ENCODE results near the gene AFF2.

Gene AFF2

GRCh38 chrX:148728901-148729300 is 228.5 kb downstream of the AFF2 start:
- no peak for DNase-seq (ENCODE audit: low read depth in 2 of 2)

GRCh38 chrX:148732743-148733142 is 232.3 kb downstream of the AFF2 start:
- DNase-seq (ENCODE audit: low read depth in 2 of 2), result no peak

- DNase-seq (ENCODE audit: low read depth in 2 of 2), result no peak
Measured at GRCh38 chrX:148741441-148741840, 241.0 kb downstream of the AFF2 start.

- DNase-seq (ENCODE audit: low read depth in 2 of 2), result no peak
Measured at GRCh38 chrX:148755111-148755510, 254.7 kb downstream of the AFF2 start.

- DNase-seq (ENCODE audit: low read depth in 2 of 2), result no peak
Measured at GRCh38 chrX:148763896-148764295, 263.5 kb downstream of the AFF2 start.

GRCh38 chrX:148768296-148768695 is 267.9 kb downstream of the AFF2 start:
- no peak for DNase-seq (ENCODE audit: low read depth in 2 of 2)

GRCh38 chrX:148771440-148771839 is 271.0 kb downstream of the AFF2 start:
- no peak for DNase-seq (ENCODE audit: low read depth in 2 of 2)

GRCh38 chrX:148774276-148774675 is 273.9 kb downstream of the AFF2 start:
- no peak for DNase-seq (ENCODE audit: low read depth in 2 of 2)

- no peak for DNase-seq (ENCODE audit: low read depth in 2 of 2)
Measured at GRCh38 chrX:148784137-148784536, 283.7 kb downstream of the AFF2 start.

GRCh38 chrX:148784856-148785255 is 284.4 kb downstream of the AFF2 start:
- DNase-seq (ENCODE audit: low read depth in 2 of 2), result no peak

- DNase-seq (ENCODE audit: low read depth in 2 of 2), result no peak
Measured at GRCh38 chrX:148785256-148785655, 284.8 kb downstream of the AFF2 start.

- DNase-seq (ENCODE audit: low read depth in 2 of 2), result no peak
Measured at GRCh38 chrX:148788449-148788848, 288.0 kb downstream of the AFF2 start.

GRCh38 chrX:148794350-148794749 is 293.9 kb downstream of the AFF2 start:
- no peak for DNase-seq (ENCODE audit: low read depth in 2 of 2)

- DNase-seq (ENCODE audit: low read depth in 2 of 2), result no peak
Measured at GRCh38 chrX:148804579-148805355, 304.4 kb downstream of the AFF2 start.

GRCh38 chrX:148806145-148806870 is 305.9 kb downstream of the AFF2 start:
- no peak for DNase-seq (ENCODE audit: low read depth in 2 of 2)

- no peak for DNase-seq (ENCODE audit: low read depth in 2 of 2)
Measured at GRCh38 chrX:148808833-148809232, 308.4 kb downstream of the AFF2 start.

- DNase-seq (ENCODE audit: low read depth in 2 of 2), result no peak
Measured at GRCh38 chrX:148811236-148811635, 310.8 kb downstream of the AFF2 start.

- DNase-seq (ENCODE audit: low read depth in 2 of 2), result no peak
Measured at GRCh38 chrX:148813422-148813821, 313.0 kb downstream of the AFF2 start.

GRCh38 chrX:148813967-148814366 is 313.6 kb downstream of the AFF2 start:
- no peak for DNase-seq (ENCODE audit: low read depth in 2 of 2)

GRCh38 chrX:148815218-148815961 is 315.0 kb downstream of the AFF2 start:
- no peak for DNase-seq (ENCODE audit: low read depth in 2 of 2)

- DNase-seq (ENCODE audit: low read depth in 2 of 2), result no peak
Measured at GRCh38 chrX:148823986-148824385, 323.6 kb downstream of the AFF2 start.

GRCh38 chrX:148825696-148826095 is 325.3 kb downstream of the AFF2 start:
- no peak for DNase-seq (ENCODE audit: low read depth in 2 of 2)

- no peak for DNase-seq (ENCODE audit: low read depth in 2 of 2)
Measured at GRCh38 chrX:148836741-148837140, 336.3 kb downstream of the AFF2 start.
